K562 (cell line): Measurements from ENCODE around the gene TMOD2.

Source experiments
- AFF4 ChIP-seq: sonication (generic); formaldehyde crosslinking; IDR thresholded peaks from 2 replicates; pipeline ENCODE4 v1.8.0; 2023; ENCODE audit warnings: mild to moderate bottlenecking, missing genetic modification reagents
- ARID3B ChIP-seq: fragments of 250-450 bp; sonication (Bioruptor Pico); IDR thresholded peaks from 2 replicates; pipeline ENCODE4 v1.4.0; 2020; ENCODE audit warnings: borderline replicate concordance

- no peak for TF ChIP-seq AFF4 (CRISPR knock-in tag)
- no peak for TF ChIP-seq ARID3B (CRISPR knock-in tag)
Measured at GRCh38 chr15:51781506-51781905, 30.1 kb downstream of the TMOD2 start.
